Caco-2 (cell line): ENCODE results near the gene PPP2R5C. TPM values are rescaled to one million over a fixed set of nuclear protein-coding genes. Genes with fewer than 3 reads are reported as not detected.

ENCODE experiments used
- BruUV-seq: library from RNA; stranded (reverse); fragments of 400-500 nt; replicated peaks from 2 replicates; lab custom pipeline; 2021; lab: Mats Ljungman, UMichigan
- CTCF ChIA-PET: fragments of 300-600 bp; sonication (Branson Sonifier 250); formaldehyde crosslinking; loops from one replicate; lab custom pipeline; 2022; ENCODE audit warnings: antibody characterized with exemption; lab: Charles Lee
- POLR2A ChIA-PET: fragments of 300-600 bp; sonication (Branson Sonifier 250); formaldehyde crosslinking; loops from one replicate; lab custom pipeline; 2022; ENCODE audit warnings: antibody characterized with exemption; lab: Charles Lee
- DNase-seq, 2 experiments: peaks; one replicate each; pipeline versions ENCODE4 v3.0.0 to v3.0.0-alpha.2; 2020 to 2022
- H3K27me3 ChIP-seq: replicated peaks from 2 replicates; pipeline ENCODE4 v1.6.0; 2011; ENCODE audit warnings: low read length; ENCODE audit not compliant: control insufficient read depth, insufficient read depth
- H3K36me3 ChIP-seq: 2 replicates; pipeline ENCODE4 v1.5.1; 2011; ENCODE audit warnings: low read length; ENCODE audit not compliant: control insufficient read depth, insufficient read depth
- H3K4me1 ChIP-seq: fragments of 250-450 bp; sonication (Bioruptor Pico); 2 replicates; pipeline ENCODE4 v1.5.1; 2020; ENCODE audit warnings: mild to moderate bottlenecking
- H3K4me3 ChIP-seq: 2 replicates; pipeline ENCODE4 v1.5.1; 2011; ENCODE audit warnings: low read depth, mild to moderate bottlenecking, control low read depth, low read length
- H3K9me3 ChIP-seq: fragments of 250-450 bp; sonication (Bioruptor Pico); 2 replicates; pipeline ENCODE4 v1.5.1; 2020; ENCODE audit warnings: mild to moderate bottlenecking, moderate library complexity
- H3K27ac Mint-ChIP-seq: one replicate; pipeline ENCODE4 v1.8.0; 2022; ENCODE audit warnings: mixed read lengths; ENCODE audit not compliant: unreplicated experiment
- H3K27me3 Mint-ChIP-seq: one replicate; pipeline ENCODE4 v1.8.0; 2022; ENCODE audit warnings: mixed read lengths; ENCODE audit not compliant: insufficient read depth, unreplicated experiment
- H3K36me3 Mint-ChIP-seq: one replicate; pipeline ENCODE4 v1.8.0; 2022; ENCODE audit warnings: mild to moderate bottlenecking, mixed read lengths; ENCODE audit not compliant: insufficient read depth, unreplicated experiment
- H3K4me1 Mint-ChIP-seq: one replicate; pipeline ENCODE4 v1.8.0; 2022; ENCODE audit warnings: low read depth, mixed read lengths; ENCODE audit not compliant: unreplicated experiment
- H3K4me3 Mint-ChIP-seq: one replicate; pipeline ENCODE4 v1.8.0; 2022; ENCODE audit warnings: mild to moderate bottlenecking, moderate library complexity, mixed read lengths; ENCODE audit not compliant: unreplicated experiment
- H3K9me3 Mint-ChIP-seq: one replicate; pipeline ENCODE4 v1.8.0; 2022; ENCODE audit warnings: mixed read lengths; ENCODE audit not compliant: unreplicated experiment
- CTCF ChIP-seq, 2 experiments: fragments of 200-600 bp in 1 of 2; IDR thresholded peaks; 1 replicate in 1 of 2; 2 replicates in 1 of 2; pipeline versions ENCODE4 v1.5.1 to v1.8.0; 2011 to 2022; ENCODE audit warnings: antibody characterized with exemption in 1 of 2, control low read depth in 1 of 2, inconsistent platforms in 1 of 2, low read depth in 1 of 2, low read length in 1 of 2, mild to moderate bottlenecking in 1 of 2, moderate library complexity in 1 of 2; ENCODE audit not compliant: insufficient read depth in 1 of 2, severe bottlenecking in 1 of 2, unreplicated experiment in 1 of 2
- intact Hi-C: fragments of 100-400 bp; cut with micrococcal nuclease; formaldehyde crosslinking; loops from one replicate; pipeline ENCODE4 v1.10.0; 2022; ENCODE audit not compliant: unreplicated experiment
- total RNA-seq: library from RNA; stranded (reverse); gene quantifications from 2 replicates; pipeline ENCODE4 v1.2.3, GENCODE V29; 2022

The PPP2R5C gene
- total RNA-seq, 1 experiment from 2014 or later: 97.5 TPM

GRCh38 chr14:101754893-101755292 lies 6.6 kb upstream of the PPP2R5C start:
- Histone ChIP-seq H3K27me3 (no peaks in the 10 kb centered on the region), H3K36me3 (no peaks in the 10 kb centered on the region), H3K4me1 (no peaks in the 10 kb centered on the region), H3K4me3 (no peak overlapping the region), H3K9me3 (no peaks in the 10 kb centered on the region)
- BruUV-seq: no TSS peak
- POLR2A ChIA-PET: no interaction called here
- H3K27ac Mint-ChIP-seq: no peak overlapping the region
- intact Hi-C loops: no loop called here
- CTCF ChIA-PET: no interaction called here
- no peaks in the 10 kb centered on the region for H3K36me3 Mint-ChIP-seq
- no peak for DNase-seq
- H3K4me1 Mint-ChIP-seq: no peaks in the 10 kb centered on the region
- no peak overlapping the region for H3K4me3 Mint-ChIP-seq
- H3K9me3 Mint-ChIP-seq: no peaks in the 10 kb centered on the region
- no peak for TF ChIP-seq CTCF (IDR thresholded peaks at IDR 0.05; ENCODE audit: insufficient read depth in 1 of 2, low read depth in 1 of 2, low read length in 1 of 2, severe bottlenecking in 1 of 2, unreplicated experiment in 1 of 2)
- H3K27me3 Mint-ChIP-seq: peaks cover 25% of the 10 kb centered on the region

GRCh38 chr14:101755591-101756324 lies 5.8 kb upstream of the PPP2R5C start:
- intact Hi-C loops: no loop called here
- no peaks in the 10 kb centered on the region for H3K4me1 ChIP-seq
- ChIA-PET CTCF (no interaction called here), POLR2A (no interaction called here)
- Mint-ChIP-seq H3K4me1 (no peaks in the 10 kb centered on the region), H3K36me3 (no peaks in the 10 kb centered on the region), H3K27me3 (peaks cover 25% of the 10 kb centered on the region), H3K4me3 (no peak overlapping the region), H3K27ac (no peak overlapping the region), H3K9me3 (no peaks in the 10 kb centered on the region)
- H3K4me3 ChIP-seq: no peak overlapping the region
- TF ChIP-seq CTCF (IDR thresholded peaks at IDR 0.05; ENCODE audit: insufficient read depth in 1 of 2, low read depth in 1 of 2, low read length in 1 of 2, severe bottlenecking in 1 of 2, unreplicated experiment in 1 of 2): no peak
- no peaks in the 10 kb centered on the region for H3K9me3 ChIP-seq
- no TSS peak for BruUV-seq
- H3K36me3 ChIP-seq: no peaks in the 10 kb centered on the region
- no peak for DNase-seq
- H3K27me3 ChIP-seq: no peaks in the 10 kb centered on the region

- no peak for DNase-seq
- no peaks in the 10 kb centered on the region for H3K36me3 ChIP-seq
- intact Hi-C loops: no loop called here
- no peaks in the 10 kb centered on the region for H3K4me1 ChIP-seq
- Mint-ChIP-seq H3K36me3 (no peaks in the 10 kb centered on the region), H3K9me3 (no peaks in the 10 kb centered on the region), H3K27me3 (peaks cover 21% of the 10 kb centered on the region), H3K4me1 (no peaks in the 10 kb centered on the region), H3K27ac (no peak overlapping the region), H3K4me3 (no peak overlapping the region)
- H3K9me3 ChIP-seq: no peaks in the 10 kb centered on the region
- BruUV-seq: no TSS peak
- H3K4me3 ChIP-seq: no peak overlapping the region
- CTCF ChIA-PET: interaction anchor here (0.5 kb wide), 1 partner anchor 23 kb away, joined by 3 read pairs; no protein-coding TSS in a partner anchor
- POLR2A ChIA-PET: no interaction called here
- TF ChIP-seq CTCF (IDR thresholded peaks at IDR 0.05; ENCODE audit: insufficient read depth in 1 of 2, low read depth in 1 of 2, low read length in 1 of 2, severe bottlenecking in 1 of 2, unreplicated experiment in 1 of 2): no peak
- H3K27me3 ChIP-seq: no peaks in the 10 kb centered on the region
These were observed 4.3 kb upstream of the PPP2R5C start for GRCh38 chr14:101757064-101757838.
